Esophagus squamous epithelium (tissue), 4 donors: ENCODE data around the gene TANC1.

Experiments used
- CTCF ChIP-seq, 6 experiments: fragments of 450-650 bp in 4 of 6; fragments of 200-600 bp in 2 of 6; sonication (generic) in 2 of 6; IDR thresholded peaks; one replicate each; pipeline ENCODE4 v1.5.1; 2016 to 2019; ENCODE audit warnings: antibody characterized with exemption in 6 of 6, mild to moderate bottlenecking in 4 of 6, moderate library complexity in 4 of 6
- POLR2A ChIP-seq, 4 donors: fragments of 450-650 bp; IDR thresholded peaks; one replicate each; pipeline ENCODE4 v1.6.1; 2017; ENCODE audit warnings: antibody characterized with exemption in 4 of 4, mild to moderate bottlenecking in 4 of 4, moderate library complexity in 3 of 4

GRCh38 chr2:159177357-159177756 is 208.9 kb downstream of the TANC1 start:
- TF ChIP-seq POLR2A (IDR thresholded peaks at IDR 0.05) (no peak), CTCF (IDR thresholded peaks at IDR 0.05) (no peak)
